ENCODE measurements around the gene PIAS2.
"Not testable (repeated sequence)": the region's sequence is repeated elsewhere in the genome, so short reads cannot be mapped to it uniquely, and the experiment has no call there.

Gene PIAS2

DNA sequence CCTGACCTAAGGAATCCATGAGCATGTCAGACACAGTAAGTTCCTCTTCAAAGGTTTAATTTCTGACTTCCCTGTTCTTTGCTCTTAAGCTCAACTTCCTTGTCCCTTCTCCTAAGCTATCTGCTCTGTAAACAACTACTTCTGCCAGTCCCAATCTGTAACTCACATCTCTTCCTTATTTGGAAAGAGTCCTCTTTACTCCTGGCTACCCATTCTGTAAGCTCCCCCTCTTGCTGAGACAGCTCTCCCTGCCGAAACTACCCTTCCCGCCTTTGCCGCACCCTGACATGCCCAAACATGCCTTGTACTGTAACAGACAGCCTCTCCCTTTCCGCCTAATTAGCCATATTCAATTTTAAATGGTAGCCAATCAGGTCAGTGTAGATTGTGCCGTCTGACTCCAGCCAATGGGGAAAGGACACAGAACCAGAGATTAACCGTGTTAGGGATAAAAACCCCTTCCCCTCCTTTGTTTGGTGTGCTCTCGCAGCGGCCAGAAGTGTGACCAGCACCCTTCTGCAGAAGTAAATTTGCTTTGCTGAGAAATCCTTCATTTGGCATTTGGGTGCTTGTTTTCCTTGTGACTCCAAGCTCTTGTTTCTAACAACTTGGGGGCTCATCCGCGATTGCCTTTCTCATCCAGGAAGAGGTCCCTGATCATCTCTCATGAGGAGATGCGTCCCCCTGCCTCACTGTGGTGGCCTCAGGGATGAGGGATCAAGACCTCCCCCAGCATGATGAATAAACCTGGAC lies 49.0 kb downstream of the PIAS2 start:
- DNase-seq (ENCODE audit: extremely low read depth, low read depth), result no peak
- TF ChIP-seq, protein P1, sequence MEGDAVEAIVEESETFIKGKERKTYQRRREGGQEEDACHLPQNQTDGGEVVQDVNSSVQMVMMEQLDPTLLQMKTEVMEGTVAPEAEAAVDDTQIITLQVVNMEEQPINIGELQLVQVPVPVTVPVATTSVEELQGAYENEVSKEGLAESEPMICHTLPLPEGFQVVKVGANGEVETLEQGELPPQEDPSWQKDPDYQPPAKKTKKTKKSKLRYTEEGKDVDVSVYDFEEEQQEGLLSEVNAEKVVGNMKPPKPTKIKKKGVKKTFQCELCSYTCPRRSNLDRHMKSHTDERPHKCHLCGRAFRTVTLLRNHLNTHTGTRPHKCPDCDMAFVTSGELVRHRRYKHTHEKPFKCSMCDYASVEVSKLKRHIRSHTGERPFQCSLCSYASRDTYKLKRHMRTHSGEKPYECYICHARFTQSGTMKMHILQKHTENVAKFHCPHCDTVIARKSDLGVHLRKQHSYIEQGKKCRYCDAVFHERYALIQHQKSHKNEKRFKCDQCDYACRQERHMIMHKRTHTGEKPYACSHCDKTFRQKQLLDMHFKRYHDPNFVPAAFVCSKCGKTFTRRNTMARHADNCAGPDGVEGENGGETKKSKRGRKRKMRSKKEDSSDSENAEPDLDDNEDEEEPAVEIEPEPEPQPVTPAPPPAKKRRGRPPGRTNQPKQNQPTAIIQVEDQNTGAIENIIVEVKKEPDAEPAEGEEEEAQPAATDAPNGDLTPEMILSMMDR (IDR thresholded peaks at IDR 0.05; ENCODE audit: low read depth, low read length), result no peak

DNA sequence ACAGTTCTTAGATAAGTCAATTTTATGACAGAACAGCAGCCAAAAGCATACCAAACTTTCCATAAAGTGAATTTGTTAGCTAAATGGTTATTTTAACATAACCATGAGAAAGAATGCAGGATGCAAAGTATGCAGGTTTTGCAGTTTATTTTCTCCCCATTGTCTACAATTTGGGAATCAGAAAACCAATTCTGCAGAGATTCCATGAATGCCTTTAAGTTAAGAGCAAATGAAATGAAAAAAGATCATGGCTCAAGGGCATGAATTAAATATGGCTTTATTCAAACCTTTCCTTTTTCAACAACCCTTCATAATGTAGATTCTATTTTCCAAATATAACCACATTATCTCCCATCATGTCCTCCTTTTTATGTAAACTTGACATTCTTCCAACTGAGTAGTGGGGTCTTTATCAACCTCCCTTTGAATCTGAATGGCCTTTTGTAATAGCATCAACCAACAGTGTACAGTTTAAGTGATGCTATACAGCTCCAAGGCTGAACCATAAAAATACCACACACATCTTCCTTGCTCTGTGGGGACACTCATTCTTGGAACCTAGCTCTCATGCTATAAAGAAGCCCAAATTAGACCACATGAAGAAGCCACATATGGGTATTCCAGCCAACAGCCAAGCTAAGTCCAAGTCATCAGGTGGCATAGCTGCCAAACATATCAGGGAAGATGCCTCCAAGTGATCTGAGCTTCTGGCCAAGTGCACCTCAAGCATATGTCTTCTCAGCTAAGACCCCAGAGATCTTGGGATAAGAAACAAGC lies 49.8 kb downstream of the PIAS2 start:
- TF ChIP-seq, protein P1 (IDR thresholded peaks at IDR 0.05; ENCODE audit: low read depth, low read length), result no peak
- DNase-seq (ENCODE audit: extremely low read depth, low read depth), result no peak

DNA sequence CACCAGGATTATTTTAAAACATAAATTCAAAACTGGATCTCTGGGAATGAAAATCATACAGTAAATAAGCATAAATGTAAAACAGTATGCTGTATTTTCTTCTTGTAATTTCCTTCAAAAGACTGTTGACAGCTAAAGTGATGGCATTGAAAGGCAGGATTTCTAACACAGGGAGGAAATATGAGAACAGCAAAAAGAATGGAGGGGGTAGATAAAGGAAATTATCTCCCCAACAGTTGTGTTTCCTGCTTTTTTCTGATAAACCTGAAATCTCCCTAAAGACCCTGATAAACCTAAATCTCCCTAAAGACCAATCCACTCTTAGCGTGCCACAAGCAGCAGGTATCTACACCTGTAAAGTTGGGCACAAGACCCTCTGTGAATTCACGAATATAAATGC lies 50.8 kb downstream of the PIAS2 start:
- TF ChIP-seq, protein P1 (IDR thresholded peaks at IDR 0.05; ENCODE audit: low read depth, low read length), result no peak

DNA sequence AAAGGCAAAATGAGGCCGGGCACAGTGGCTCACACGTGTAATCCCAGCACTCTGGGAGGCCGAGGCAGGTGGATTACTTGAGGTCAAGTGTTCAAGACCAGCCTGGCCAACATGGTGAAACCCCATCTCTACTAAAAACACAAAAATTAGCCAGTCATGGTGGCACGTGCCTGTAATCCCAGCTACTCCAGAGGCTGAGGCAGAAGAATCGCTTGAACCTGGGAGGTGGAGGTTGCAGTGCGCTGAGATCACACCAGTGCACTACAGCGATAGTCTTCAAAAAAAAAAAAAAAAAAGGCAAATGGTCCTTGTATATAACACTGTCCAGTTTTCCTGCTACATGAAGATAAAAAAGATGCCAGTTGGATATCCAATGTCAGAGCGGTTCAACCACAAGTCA lies 52.1 kb downstream of the PIAS2 start:
- not testable (repeated sequence) for DNase-seq (ENCODE audit: extremely low read depth, low read depth)

More for the DNA sequence above, 50.8 kb downstream of the PIAS2 start:
- no peak for DNase-seq (ENCODE audit: extremely low read depth, low read depth)

DNA sequence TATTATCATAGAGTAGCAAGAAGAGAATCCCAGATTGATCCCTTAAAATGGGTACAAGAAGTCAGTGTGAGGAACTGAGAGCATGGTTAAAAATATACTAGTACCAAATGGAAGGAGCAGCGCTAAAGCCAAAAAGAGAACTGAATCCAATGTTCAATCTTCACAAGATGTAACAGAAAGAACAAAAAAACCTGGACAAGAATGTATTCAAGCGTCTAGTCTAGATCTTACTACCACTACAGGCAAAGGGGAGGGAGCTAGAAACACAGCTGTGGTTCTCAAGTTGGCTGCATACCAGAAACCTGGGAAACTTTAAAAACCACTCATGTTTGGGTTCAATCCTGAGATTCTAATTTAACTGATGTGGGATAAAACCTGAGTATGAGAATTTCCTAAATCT lies 57.5 kb downstream of the PIAS2 start:
- TF ChIP-seq, protein P1 (IDR thresholded peaks at IDR 0.05; ENCODE audit: low read depth, low read length), result no peak
- no peak for DNase-seq (ENCODE audit: extremely low read depth, low read depth)

DNA sequence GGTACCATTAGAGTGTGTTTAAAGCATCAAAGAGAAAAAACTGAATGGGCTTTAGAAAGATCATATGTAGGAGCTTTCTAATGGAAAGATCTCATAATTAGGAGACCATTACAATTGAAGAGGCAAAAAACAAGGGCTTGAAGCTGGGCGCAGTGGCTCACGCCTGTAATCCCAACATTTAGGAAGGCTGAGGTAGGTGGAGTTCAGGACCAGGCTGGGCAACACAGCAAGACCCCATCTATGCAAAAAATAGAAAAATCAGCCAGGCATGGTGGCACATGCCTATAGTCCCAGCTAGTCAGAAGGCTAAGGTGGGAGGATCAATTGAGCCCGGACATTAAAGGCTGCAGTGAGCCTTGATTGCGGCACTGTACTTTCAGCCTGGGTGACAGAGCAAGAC lies 59.0 kb downstream of the PIAS2 start:
- TF ChIP-seq, protein P1 (IDR thresholded peaks at IDR 0.05; ENCODE audit: low read depth, low read length), result no peak
- DNase-seq (ENCODE audit: extremely low read depth, low read depth), result no peak

DNA sequence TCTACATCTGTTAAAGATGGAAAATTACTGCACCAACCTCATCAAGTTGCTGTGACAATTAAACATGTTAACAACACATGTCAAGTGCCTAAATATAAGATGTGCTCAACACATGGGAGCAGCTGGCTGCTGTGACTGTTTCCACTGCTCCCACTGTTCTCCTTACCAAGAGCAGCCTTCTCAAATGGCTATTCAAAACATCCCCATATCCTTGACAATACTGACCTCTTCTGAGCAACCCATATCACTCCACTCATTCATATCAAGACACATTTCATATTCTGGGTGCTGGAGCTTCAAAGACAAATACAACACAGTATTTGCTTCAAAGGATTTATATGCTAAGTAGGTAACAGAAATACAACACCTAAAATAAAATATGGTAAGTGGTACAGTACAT lies 60.3 kb downstream of the PIAS2 start:
- DNase-seq (ENCODE audit: extremely low read depth, low read depth), result no peak
- TF ChIP-seq, protein P1 (IDR thresholded peaks at IDR 0.05; ENCODE audit: low read depth, low read length), result no peak
